Subcutaneous adipose tissue (tissue), 4 donors: ENCODE data around the gene IFT27. TPM values are rescaled to one million over a fixed set of nuclear protein-coding genes. Genes with fewer than 3 reads are reported as not detected.

ENCODE experiments used
- total RNA-seq, 4 donors: library from RNA; depleted of rRNA; stranded (reverse); fragments of >200 nt; gene quantifications; one replicate each; pipeline ENCODE4 v1.1.0, GENCODE V29; 2016
- TF ChIP-seq, protein P1 (sequence below): fragments of 450-650 bp; IDR thresholded peaks from one replicate; pipeline ENCODE4 v1.5.1; 2016; ENCODE audit warnings: low read depth, mild to moderate bottlenecking, control low read depth, antibody characterized with exemption, moderate library complexity

The IFT27 gene
- total RNA-seq, 4 donors from 2014 or later: 10.7 to 15.9 (median 15.1) TPM

DNA sequence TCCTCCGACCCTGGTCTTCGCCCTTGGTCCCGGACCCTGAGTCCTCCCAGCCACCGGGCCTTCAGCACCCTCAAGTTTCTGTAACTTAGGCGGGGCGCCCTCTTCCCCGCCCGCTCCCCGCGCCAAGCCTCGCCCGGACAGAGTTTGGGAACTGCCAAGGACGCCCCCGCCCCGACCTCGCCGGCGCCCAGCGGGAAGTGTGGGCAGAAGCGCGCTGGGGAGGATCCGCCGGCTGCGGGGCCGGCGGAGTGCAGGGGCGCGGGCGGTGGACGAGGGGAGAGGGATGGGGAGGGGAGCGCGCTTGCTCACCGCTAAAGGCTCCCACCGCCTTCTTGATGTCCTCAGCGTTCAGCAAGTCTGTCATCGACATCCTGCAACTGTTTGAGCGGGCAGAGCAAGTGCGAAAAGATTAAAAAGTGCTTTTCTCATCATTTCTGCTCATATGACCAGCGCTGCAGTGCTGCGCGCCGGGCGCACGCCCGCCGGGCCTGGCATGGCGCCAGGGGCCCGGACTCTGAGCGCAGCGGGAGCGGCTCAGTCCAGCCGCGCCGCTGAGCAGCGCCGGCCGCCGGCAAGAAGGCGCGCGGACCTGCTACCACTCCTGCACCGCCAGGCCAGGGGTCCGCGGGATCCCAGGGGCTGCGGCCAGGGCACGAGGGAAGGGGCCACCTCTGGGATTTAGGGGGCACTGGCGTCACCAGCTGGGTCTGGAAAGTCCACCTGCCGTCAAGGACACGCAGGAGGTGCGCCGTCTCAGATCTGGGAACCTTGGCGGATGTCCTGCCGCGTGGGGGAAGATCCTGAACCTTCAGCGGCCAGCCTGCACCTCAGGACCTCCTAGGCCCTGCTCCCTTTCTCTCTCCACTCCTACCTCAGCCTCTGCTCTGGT is 41.0 kb upstream of the IFT27 start, which contains the start of gene PVALB:
Gene PVALB (minus strand): TSS at position 400 of the 889 bp plus-strand sequence. CDS start 30 bp downstream, at position 370.
- TF ChIP-seq, protein P1, sequence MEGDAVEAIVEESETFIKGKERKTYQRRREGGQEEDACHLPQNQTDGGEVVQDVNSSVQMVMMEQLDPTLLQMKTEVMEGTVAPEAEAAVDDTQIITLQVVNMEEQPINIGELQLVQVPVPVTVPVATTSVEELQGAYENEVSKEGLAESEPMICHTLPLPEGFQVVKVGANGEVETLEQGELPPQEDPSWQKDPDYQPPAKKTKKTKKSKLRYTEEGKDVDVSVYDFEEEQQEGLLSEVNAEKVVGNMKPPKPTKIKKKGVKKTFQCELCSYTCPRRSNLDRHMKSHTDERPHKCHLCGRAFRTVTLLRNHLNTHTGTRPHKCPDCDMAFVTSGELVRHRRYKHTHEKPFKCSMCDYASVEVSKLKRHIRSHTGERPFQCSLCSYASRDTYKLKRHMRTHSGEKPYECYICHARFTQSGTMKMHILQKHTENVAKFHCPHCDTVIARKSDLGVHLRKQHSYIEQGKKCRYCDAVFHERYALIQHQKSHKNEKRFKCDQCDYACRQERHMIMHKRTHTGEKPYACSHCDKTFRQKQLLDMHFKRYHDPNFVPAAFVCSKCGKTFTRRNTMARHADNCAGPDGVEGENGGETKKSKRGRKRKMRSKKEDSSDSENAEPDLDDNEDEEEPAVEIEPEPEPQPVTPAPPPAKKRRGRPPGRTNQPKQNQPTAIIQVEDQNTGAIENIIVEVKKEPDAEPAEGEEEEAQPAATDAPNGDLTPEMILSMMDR: no peak

DNA sequence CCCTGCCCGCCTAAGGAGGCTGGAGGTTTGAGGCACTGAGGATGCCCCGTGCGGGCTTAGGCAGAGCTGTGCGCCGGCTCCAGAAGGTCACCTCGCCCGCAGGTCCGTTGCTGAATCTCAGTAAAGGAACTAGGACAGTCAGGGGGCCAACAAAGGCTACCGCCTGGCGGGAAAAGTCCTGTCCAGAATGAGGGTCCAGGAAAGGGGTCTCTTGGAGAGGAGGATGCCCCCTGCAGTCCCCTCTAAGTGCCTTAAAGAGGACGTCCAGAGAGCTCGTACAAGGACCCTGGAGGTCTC is 40.4 kb upstream of the IFT27 start:
- TF ChIP-seq, protein P1: no peak

DNA sequence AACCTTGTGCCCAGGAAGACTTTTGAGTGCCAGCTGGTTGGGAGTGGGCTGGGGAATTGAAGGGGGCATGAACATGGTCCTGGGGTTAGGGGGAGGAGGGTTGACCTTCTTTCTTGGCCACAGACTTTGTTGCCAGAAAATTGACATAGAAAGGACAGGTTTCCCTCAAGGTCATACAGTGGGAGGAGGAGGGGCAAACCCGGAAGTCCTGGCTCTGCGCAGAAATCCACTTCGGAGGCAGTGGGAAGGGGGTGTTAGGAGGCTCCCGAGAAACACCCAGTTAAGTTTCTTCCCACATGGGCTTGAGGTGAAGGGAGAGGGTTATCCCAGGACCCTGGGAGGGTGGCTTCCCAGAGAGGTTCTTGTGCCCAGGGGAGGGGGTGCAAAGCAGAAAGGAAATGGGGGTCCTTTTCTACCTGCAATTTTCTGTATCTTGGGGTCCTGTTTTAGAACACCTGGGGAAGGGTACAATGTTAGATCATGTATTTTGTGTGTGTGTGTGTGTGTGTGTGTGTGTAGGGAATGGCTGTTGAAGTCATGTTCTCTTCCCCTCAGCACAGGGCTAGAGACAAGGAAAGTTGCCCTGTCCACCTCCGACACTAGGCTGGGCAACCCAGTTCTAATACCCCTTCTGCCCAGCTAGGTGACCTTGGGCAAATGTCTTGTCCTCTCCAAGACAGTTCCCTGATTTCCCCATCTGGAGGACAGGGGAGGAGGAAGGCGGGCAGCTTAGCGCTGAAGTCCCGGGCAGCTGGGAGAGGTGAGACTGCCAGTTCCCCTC is 39.8 kb upstream of the IFT27 start:
- TF ChIP-seq, protein P1: no peak

DNA sequence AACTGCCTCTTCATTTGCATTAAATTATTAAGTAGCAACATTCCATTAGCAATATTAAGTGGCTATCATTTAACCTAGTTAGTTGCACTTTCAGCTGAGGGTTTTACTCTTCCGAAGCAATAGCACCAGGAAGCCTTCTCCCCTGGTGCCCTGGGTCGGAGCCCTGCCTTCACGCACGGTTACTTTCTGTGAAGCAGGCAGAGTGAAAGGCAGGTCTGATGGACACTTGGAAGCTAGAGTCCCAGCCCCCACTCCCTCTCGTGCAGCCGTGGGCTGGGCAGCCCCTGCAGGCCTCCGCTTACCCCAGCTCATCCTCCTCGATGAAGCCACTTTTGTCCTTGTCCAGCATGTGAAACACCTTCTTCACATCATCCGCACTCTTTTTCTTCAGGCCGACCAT is 38.9 kb upstream of the IFT27 start:
- TF ChIP-seq, protein P1: no peak

DNA sequence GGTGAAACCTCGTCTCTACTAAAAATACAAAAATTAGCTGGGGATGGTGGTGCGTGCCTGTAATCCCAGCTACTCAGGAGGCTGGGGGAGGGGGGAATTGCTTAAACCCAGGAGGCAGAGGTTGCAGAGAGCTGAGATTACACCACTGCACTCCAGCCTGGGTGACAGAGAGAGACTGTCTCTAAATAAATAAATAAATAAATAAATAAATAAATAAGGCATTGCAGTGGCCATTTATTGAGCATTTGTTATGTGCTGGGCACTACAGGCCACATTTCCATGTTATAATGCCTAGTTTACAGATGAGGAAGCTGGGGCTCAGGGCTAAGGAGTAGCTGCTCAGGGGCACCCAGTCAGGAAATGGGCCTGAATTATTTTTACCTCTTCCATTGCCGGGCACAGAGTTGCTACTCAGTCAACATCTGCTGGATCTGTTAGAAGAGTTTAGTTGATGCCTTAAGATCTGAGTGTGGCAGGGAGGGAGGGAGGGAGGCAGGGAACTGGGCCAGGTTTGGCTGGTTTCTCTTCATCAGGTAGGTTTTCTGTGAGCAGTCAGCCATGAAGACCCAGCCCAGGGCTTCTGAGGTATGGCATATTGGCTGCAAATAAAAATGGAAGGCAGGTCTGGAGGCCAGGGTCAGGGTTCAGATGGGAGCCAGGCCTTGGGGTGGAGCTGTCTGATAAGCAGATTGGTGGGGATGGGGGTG is 35.3 kb upstream of the IFT27 start:
- TF ChIP-seq, protein P1: no peak

DNA sequence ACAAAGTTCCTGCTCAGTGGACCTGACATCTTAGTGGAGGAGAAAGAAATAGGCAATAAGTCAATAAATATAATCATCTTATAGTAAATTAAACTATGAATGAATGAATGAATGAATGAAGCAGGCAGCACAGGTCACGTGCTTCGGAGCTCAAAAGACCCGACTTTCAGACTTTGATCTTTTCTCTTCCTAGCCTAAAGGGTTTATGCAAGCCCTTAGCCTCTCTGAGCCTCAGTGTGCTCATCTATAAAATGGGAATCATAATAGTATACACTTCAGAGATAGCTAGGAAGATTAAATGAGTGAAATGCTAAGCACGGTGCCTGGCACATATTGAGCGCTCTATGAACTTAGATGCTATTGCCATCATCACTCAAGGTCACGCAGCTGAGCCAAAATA is 33.4 kb upstream of the IFT27 start:
- TF ChIP-seq, protein P1: no peak
